ENCODE results near the gene ERN1.

DNA sequence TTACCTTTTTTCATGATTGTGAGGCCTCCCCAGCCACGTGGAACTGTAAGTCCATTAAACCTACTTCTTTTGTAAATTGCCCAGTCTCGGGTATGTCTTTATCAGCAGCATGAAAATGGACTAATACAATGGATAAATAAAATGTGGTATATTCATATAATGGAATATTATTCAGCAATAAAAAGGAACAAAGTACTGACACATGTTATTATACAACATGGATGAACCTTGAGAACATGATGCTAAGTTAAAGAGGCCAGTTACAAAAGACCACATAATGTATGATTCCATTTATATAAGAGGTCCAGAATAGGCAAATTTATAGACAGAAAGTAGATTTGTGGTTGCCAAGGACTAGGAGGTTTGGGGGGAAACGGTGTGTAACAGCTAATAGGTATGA is 5.3 kb downstream of the ERN1 start:
- TF ChIP-seq, protein P1, sequence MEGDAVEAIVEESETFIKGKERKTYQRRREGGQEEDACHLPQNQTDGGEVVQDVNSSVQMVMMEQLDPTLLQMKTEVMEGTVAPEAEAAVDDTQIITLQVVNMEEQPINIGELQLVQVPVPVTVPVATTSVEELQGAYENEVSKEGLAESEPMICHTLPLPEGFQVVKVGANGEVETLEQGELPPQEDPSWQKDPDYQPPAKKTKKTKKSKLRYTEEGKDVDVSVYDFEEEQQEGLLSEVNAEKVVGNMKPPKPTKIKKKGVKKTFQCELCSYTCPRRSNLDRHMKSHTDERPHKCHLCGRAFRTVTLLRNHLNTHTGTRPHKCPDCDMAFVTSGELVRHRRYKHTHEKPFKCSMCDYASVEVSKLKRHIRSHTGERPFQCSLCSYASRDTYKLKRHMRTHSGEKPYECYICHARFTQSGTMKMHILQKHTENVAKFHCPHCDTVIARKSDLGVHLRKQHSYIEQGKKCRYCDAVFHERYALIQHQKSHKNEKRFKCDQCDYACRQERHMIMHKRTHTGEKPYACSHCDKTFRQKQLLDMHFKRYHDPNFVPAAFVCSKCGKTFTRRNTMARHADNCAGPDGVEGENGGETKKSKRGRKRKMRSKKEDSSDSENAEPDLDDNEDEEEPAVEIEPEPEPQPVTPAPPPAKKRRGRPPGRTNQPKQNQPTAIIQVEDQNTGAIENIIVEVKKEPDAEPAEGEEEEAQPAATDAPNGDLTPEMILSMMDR (IDR thresholded peaks at IDR 0.05; ENCODE audit: poor library complexity, severe bottlenecking), result no peak
- TF ChIP-seq TAF1 (IDR thresholded peaks at IDR 0.05; ENCODE audit: low read depth) (no peak), POLR2AphosphoS5 (IDR thresholded peaks at IDR 0.05) (no peak), RAD21 (conservative IDR thresholded peaks at IDR 0.05) (no peak), EP300 (conservative IDR thresholded peaks at IDR 0.05; ENCODE audit: poor library complexity, severe bottlenecking) (no peak), EZH2 (IDR thresholded peaks at IDR 0.05; ENCODE audit: borderline replicate concordance, insufficient read depth, low read length, poor library complexity, severe bottlenecking) (no peak), MXI1 (conservative IDR thresholded peaks at IDR 0.05; ENCODE audit: poor library complexity, severe bottlenecking) (no peak), SMC3 (conservative IDR thresholded peaks at IDR 0.05; ENCODE audit: poor library complexity) (no peak)
- TF ChIP-seq, protein P2, sequence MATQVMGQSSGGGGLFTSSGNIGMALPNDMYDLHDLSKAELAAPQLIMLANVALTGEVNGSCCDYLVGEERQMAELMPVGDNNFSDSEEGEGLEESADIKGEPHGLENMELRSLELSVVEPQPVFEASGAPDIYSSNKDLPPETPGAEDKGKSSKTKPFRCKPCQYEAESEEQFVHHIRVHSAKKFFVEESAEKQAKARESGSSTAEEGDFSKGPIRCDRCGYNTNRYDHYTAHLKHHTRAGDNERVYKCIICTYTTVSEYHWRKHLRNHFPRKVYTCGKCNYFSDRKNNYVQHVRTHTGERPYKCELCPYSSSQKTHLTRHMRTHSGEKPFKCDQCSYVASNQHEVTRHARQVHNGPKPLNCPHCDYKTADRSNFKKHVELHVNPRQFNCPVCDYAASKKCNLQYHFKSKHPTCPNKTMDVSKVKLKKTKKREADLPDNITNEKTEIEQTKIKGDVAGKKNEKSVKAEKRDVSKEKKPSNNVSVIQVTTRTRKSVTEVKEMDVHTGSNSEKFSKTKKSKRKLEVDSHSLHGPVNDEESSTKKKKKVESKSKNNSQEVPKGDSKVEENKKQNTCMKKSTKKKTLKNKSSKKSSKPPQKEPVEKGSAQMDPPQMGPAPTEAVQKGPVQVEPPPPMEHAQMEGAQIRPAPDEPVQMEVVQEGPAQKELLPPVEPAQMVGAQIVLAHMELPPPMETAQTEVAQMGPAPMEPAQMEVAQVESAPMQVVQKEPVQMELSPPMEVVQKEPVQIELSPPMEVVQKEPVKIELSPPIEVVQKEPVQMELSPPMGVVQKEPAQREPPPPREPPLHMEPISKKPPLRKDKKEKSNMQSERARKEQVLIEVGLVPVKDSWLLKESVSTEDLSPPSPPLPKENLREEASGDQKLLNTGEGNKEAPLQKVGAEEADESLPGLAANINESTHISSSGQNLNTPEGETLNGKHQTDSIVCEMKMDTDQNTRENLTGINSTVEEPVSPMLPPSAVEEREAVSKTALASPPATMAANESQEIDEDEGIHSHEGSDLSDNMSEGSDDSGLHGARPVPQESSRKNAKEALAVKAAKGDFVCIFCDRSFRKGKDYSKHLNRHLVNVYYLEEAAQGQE (IDR thresholded peaks at IDR 0.05; ENCODE audit: borderline replicate concordance), result no peak

Measured in neural cell (in vitro differentiated cells).